GM10248 (cell line): ENCODE data around the gene VANGL1.

Experiments used
- CTCF ChIA-PET: fragments of 300-600 bp; sonication (Branson Sonifier 250); formaldehyde crosslinking; extraction: SDS; loops from one replicate; lab custom pipeline; 2021; ENCODE audit warnings: antibody characterized with exemption; lab: Yijun Ruan, JAX
- POLR2A ChIA-PET: fragments of 350-650 bp; sonication (Branson Sonifier 250); formaldehyde crosslinking; extraction: SDS; loops from one replicate; lab custom pipeline; 2020; ENCODE audit warnings: antibody characterized with exemption; lab: Yijun Ruan, JAX
- DNase-seq: peaks from one replicate; pipeline ENCODE4 v3.0.0; 2012; ENCODE audit errors: extremely low spot score
- TF ChIP-seq, protein P1 (sequence below): IDR thresholded peaks from 2 replicates; pipeline ENCODE4 v1.5.1; 2012; ENCODE audit warnings: mild to moderate bottlenecking, low read depth; ENCODE audit errors: extremely low read depth, missing control alignments, control extremely low read depth

VANGL1 gene

DNA sequence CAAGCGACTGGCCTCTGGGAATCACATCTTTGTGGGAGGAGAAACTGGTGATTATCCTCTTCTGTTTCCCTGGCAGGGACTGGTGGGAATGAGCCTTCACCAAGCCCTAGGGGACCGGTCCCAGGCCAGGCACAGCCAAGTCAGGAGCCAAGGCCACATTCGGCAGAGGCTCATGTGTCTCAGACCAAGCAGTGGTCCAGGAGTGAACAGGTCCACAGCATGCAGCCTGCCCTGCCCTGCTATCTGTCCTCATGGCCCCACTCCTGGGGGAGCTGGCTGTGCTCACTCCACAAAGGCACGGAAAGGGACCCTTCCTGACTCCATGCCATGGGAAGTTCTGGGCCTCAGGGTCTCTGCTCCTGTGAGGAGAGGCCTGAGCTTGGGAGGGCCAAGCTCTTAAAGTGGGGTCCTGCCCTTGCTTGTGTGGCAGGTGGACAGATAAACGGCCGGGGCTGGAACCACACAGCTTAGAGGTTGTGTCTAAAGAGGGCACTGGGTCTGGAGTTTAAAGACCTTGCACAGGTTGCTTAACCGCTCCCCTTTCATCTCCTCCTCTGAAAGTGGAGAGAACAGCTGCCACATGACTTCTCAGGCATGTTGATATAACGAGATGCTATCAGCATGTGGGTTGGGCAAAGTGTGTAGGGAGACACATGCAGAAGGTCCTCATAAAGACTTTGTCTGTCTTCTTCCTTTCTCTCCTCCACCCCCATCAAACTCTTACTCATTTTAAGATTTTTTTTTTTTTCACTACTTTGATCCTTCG lies 69.3 kb downstream of the VANGL1 start:
- TF ChIP-seq, protein P1, sequence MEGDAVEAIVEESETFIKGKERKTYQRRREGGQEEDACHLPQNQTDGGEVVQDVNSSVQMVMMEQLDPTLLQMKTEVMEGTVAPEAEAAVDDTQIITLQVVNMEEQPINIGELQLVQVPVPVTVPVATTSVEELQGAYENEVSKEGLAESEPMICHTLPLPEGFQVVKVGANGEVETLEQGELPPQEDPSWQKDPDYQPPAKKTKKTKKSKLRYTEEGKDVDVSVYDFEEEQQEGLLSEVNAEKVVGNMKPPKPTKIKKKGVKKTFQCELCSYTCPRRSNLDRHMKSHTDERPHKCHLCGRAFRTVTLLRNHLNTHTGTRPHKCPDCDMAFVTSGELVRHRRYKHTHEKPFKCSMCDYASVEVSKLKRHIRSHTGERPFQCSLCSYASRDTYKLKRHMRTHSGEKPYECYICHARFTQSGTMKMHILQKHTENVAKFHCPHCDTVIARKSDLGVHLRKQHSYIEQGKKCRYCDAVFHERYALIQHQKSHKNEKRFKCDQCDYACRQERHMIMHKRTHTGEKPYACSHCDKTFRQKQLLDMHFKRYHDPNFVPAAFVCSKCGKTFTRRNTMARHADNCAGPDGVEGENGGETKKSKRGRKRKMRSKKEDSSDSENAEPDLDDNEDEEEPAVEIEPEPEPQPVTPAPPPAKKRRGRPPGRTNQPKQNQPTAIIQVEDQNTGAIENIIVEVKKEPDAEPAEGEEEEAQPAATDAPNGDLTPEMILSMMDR = no peak
- CTCF ChIA-PET = interaction anchor here (1.1 to 1.4 kb wide), 2 partner anchors 61 to 102 kb away, joined by 5 to 6 read pairs; no protein-coding TSS in a partner anchor
- POLR2A ChIA-PET = no interaction called here
- no peak for DNase-seq

DNA sequence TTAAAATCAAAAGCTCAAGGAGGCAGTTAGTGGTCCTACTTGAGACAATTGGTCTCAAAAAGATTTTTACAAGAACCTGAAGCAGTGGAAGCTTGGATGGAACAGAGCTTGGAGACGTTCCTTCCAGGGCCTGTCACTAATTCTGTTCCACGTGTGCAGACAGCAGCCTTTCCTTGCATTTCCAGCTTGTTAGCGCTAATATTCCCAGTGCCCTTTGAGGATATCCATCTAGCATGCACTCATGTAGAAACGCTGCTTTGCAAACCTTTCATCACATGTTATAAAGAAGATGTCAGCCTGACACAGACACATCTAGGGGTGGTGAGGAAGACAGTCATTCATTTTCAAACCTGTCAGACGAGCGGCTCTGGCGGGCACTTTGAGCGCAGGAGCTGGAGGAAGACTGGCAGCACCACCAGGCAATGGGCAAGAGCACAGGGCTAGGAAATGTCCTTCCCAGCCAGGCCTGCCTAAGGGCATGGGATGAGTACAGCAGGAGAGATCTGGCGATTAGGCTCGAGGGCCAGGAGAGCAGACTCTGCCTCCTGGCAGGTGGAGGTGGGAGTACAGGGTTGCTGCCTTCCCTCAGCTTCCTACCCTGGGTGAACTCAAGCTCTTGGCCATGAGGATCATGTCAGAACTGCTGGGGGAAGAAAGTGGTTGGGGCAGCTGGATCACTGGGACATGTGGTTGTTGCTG lies 71.3 kb downstream of the VANGL1 start:
- no peak for DNase-seq
- ChIA-PET CTCF (interaction anchor here (0.7 to 2.7 kb wide), 6 partner anchors 9 to 118 kb away, joined by 3 to 12 read pairs (median 4); no protein-coding TSS in a partner anchor), POLR2A (no interaction called here)
- TF ChIP-seq, protein P1 = no peak

DNA sequence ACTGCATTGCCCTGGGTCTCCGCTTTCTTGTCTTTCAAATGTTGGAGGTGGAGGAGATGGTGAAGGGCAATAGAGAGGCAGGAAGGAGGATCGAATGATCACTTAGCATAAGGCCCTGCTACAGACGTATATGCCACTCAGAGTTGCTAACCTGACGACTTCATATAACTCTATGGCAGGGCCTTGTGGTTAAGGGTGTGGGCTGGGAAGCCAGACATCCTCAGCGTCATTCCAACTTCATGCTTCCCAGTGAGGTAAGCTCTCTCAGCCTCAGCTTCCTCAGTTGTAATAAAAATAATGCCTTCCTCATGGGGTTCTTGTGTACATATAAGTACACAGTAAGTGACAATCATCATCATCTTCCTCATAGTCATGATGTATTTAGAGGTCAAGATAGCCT lies 72.1 kb downstream of the VANGL1 start:
- ChIA-PET CTCF (interaction anchor here (0.7 to 5.0 kb wide), 5 partner anchors 7 to 268 kb away, joined by 3 to 52 read pairs (median 7); no protein-coding TSS in a partner anchor), POLR2A (no interaction called here)
- TF ChIP-seq, protein P1 = no peak
- no peak for DNase-seq

DNA sequence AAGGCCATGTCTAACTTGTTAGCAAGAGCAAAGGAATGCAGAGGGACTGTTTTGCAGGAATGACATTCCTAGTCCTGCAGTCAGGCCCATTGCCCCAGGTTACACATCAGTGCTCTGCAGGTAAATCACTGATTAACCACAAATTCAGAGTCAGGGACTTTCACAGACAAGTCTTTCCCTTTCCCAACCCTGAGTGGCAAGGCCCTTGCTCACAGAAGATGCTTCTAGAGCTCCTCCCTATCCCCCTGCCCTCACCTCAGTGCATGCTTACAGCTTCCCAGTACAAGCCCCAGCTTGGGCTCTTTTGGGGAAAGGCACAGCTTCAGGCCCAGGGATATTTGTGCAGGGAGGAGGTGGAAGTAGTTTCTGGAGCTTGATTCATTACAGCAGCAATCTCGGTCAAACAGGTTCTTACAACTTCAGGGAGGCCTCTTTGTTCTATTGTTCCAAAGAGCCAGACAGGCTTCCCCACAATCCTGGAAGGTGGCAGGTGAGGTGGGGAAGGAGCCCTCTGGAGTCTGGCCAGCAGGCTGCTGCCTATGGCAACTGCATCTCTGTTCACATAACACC lies 72.9 kb downstream of the VANGL1 start:
- ChIA-PET POLR2A (no interaction called here), CTCF (interaction anchor here (0.7 to 5.0 kb wide), 5 partner anchors 8 to 267 kb away, joined by 3 to 62 read pairs (median 12); no protein-coding TSS in a partner anchor)
- TF ChIP-seq, protein P1 = no peak
- DNase-seq = no peak

DNA sequence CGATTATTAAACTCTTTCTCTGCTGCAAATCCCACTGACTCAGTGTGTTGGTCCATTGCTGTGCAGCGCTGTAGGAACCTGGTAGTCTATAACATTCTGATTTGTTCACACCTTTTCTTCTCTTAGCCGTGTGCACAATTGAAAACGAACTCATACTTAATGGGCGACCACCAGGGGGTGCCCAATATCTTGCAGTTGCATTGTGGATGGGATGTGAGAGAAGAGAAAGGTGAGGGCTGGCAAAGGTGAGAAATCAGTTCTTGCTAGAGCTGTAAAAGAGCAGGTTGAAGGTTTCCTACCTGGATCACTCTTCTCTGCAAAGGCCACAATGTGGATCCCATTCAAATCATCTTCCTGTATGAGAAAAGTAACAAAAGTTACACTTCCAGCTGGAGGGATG lies 75.8 kb downstream of the VANGL1 start:
- TF ChIP-seq, protein P1 = peak; percentile 47
- ChIA-PET POLR2A (no interaction called here), CTCF (interaction anchor here (0.8 to 5.5 kb wide), 11 partner anchors 9 to 782 kb away, joined by 3 to 62 read pairs (median 5); partner anchors contain the start of gene CASQ2)
- peak; percentile 29 for DNase-seq

DNA sequence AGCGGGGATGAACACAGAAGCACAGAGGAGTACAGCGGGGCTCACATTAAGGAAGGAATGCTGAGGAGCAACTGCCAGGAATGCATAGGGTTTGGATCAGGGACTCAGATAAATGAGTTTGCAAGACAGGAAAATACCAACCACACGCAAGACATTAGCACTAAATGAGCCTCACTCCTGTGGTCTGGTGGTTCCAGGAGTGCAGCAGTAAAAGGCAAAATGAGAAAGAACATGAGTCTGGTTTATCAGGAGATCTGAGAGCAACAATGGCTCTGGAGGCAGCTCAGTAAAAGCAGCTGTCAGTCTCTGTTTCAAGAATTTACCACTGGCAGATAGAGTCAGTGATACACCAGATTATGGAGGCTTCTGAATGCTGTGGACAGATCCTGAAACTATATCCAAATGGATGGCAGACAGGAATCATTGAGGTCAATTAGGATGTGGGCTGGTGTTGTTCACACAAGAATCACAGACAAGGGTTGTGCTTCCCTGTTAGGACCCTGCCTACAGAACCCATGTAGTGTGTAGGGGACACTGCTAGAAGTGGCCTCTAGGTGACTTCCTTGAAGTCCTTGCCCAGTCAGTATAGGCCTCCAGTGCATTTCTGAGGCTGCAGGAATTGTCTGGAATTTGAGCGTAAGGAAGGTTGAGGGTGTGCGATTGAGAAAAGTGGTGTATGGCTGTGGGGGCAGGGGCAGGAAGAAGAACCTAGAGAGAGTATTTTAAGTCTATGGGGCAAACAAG lies 76.4 kb downstream of the VANGL1 start:
- POLR2A ChIA-PET = no interaction called here
- TF ChIP-seq, protein P1 = no peak
- DNase-seq = no peak
- CTCF ChIA-PET = interaction anchor here (0.8 to 5.5 kb wide), 9 partner anchors 8 to 781 kb away, joined by 3 to 62 read pairs (median 5); partner anchors contain the start of gene CASQ2
